ENCODE results near the gene SEC61A2. TPM values are rescaled to one million over a fixed set of nuclear protein-coding genes. Genes with fewer than 3 reads are reported as not detected.

SEC61A2 gene
- total and polyA plus RNA-seq, 2 donors from 2014 or later = 3.6 to 8.9 TPM

- TF ChIP-seq CTCF (IDR thresholded peaks at IDR 0.05; ENCODE audit: borderline replicate concordance, extremely low read depth, insufficient read depth) = no peak
- Histone ChIP-seq H3K36me3 (ENCODE audit: control insufficient read depth in 2 of 3, insufficient read depth in 3 of 3, low read length in 3 of 3) (peaks cover 0 to 17% (median 5%) of the 10 kb centered on the region in 3 donors), H3K27ac (ENCODE audit: low read depth in 2 of 2, low read length in 2 of 2) (no peak overlapping the region), H3K9ac (ENCODE audit: low read length in 3 of 3) (no peak overlapping the region), H3K4me3 (ENCODE audit: low read length in 3 of 3) (no peak overlapping the region), H3K9me3 (ENCODE audit: control insufficient read depth in 2 of 3, insufficient read depth in 1 of 3, low read length in 3 of 3) (no peaks in the 10 kb centered on the region), H3K27me3 (ENCODE audit: control insufficient read depth, insufficient read depth, low read length) (no peaks in the 10 kb centered on the region), H3K4me1 (ENCODE audit: control insufficient read depth in 2 of 3, insufficient read depth in 2 of 3, low read depth in 1 of 3, low read length in 3 of 3) (no peaks in the 10 kb centered on the region)
- no peak for DNase-seq
- intact Hi-C loops (cut with DNase I) = no loop called here
- no peak for FAIRE-seq
Observed at GRCh38 chr10:12144538-12144937, 15.1 kb downstream of the SEC61A2 start.

DNA sequence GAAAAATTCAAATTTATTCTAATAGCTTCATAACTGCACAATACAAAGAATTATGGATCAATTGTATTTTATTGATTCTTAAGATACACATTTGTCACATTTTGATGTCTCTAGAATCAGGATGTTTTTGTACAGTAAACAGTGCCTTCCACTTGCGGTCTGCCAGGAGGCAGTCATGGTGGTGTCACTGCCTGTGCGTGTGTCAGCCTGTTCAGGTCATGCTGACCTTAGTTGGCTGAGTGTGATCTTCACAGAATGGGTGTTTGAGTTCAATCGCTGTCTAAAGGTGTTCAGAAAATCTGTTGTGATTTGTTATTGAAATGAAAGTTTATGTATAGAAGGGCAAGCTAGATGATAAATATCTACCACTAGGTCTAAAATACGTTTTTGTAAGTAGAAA, 20.7 kb downstream of the SEC61A2 start:
- no peaks in the 10 kb centered on the region for H3K9me3 ChIP-seq (ENCODE audit: control insufficient read depth in 2 of 3, insufficient read depth in 1 of 3, low read length in 3 of 3)

GRCh38 chr10:12154516-12154915, 25.0 kb downstream of the SEC61A2 start:
- no peak for FAIRE-seq
- Histone ChIP-seq H3K27ac (ENCODE audit: low read depth in 2 of 2, low read length in 2 of 2) (no peak overlapping the region), H3K9me3 (ENCODE audit: control insufficient read depth in 2 of 3, insufficient read depth in 1 of 3, low read length in 3 of 3) (no peaks in the 10 kb centered on the region), H3K36me3 (ENCODE audit: control insufficient read depth in 2 of 3, insufficient read depth in 3 of 3, low read length in 3 of 3) (peaks cover 0 to 10% (median 4%) of the 10 kb centered on the region in 3 donors), H3K4me1 (ENCODE audit: control insufficient read depth in 2 of 3, insufficient read depth in 2 of 3, low read depth in 1 of 3, low read length in 3 of 3) (no peaks in the 10 kb centered on the region), H3K9ac (ENCODE audit: low read length in 3 of 3) (no peak overlapping the region), H3K27me3 (ENCODE audit: control insufficient read depth, insufficient read depth, low read length) (no peaks in the 10 kb centered on the region), H3K4me3 (ENCODE audit: low read length in 3 of 3) (no peak overlapping the region)
- no peak for DNase-seq
- TF ChIP-seq CTCF (IDR thresholded peaks at IDR 0.05; ENCODE audit: borderline replicate concordance, extremely low read depth, insufficient read depth) = no peak
- intact Hi-C loops (cut with DNase I) = no loop called here

More for the DNA sequence above, 20.7 kb downstream of the SEC61A2 start:
- peaks cover 0 to 8% (median 2%) of the 10 kb centered on the region in 3 donors for H3K36me3 ChIP-seq (ENCODE audit: control insufficient read depth in 2 of 3, insufficient read depth in 3 of 3, low read length in 3 of 3)
- DNase-seq = peak in 1 of 5 donors; percentile 28
- H3K4me3 ChIP-seq (ENCODE audit: low read length in 3 of 3) = no peak overlapping the region
- H3K27me3 ChIP-seq (ENCODE audit: control insufficient read depth, insufficient read depth, low read length) = no peaks in the 10 kb centered on the region
- FAIRE-seq = no peak
- intact Hi-C loops (cut with DNase I) = no loop called here
- H3K4me1 ChIP-seq (ENCODE audit: control insufficient read depth in 2 of 3, insufficient read depth in 2 of 3, low read depth in 1 of 3, low read length in 3 of 3) = no peaks in the 10 kb centered on the region
- H3K9ac ChIP-seq (ENCODE audit: low read length in 3 of 3) = no peak overlapping the region
- TF ChIP-seq CTCF (IDR thresholded peaks at IDR 0.05; ENCODE audit: borderline replicate concordance, extremely low read depth, insufficient read depth) = no peak
- no peak overlapping the region for H3K27ac ChIP-seq (ENCODE audit: low read depth in 2 of 2, low read length in 2 of 2)
